AG08396 (cell line): ENCODE measurements around the gene MCM8.
A peak's percentile ranks its signal among the peaks of the same experiment; 100 is the strongest.

ENCODE experiments used
- DNase-seq: peaks from one replicate; pipeline ENCODE4 v3.0.0; 2012; ENCODE audit warnings: low spot score, mixed read lengths

The MCM8 gene

DNA sequence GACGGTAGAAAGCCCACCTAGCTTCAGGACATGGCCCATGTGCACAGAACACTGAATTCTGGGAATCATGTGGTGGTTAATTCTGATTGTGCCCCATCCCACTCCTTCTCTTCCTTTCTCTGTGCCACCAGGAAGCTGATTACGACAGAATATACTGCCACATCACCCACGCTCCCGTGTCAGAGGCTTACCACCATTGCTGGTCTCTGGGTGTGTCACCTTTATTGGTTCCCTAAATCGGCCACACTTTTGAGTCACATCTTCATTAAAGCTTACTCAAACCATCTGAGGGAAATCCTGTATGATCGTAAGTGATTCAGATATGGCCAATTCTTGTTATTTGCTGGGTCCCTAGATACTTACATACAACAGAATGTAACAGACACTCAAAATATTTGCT is 3.2 kb upstream of the MCM8 start:
- no peak for DNase-seq

DNA sequence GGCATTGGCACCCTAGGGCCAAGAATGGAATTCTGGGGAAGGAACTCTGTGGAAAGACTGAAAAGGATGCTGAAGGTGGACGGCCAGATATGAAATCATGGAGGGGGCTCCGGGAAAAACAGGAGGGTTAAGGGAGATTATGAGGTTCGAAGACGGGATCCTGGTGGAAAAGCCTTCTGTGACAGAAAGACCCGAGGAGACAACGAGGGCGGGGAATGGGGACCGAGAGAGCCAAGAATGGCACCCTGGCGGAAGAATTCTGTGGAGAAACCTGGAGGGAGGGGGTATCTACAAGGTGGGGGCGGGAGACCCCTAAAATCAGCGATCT is 545 bp upstream of the MCM8 start:
- DNase-seq, result no peak

DNA sequence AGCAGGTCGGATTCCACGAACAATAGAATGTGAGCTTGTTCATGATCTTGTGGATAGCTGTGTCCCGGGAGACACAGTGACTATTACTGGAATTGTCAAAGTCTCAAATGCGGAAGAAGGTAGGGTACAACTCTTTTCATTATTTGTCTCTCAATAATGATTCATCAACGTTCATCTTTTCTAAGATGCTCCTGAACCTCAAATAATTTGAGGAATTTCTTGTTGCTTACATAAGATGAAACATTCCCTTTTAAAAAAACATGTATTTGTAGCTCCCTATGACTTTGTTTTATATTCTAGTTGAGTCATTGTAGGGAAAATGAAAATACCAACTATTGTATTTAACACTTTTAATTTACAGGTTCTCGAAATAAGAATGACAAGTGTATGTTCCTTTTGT is 17.0 kb downstream of the MCM8 start:
- no peak for DNase-seq

DNA sequence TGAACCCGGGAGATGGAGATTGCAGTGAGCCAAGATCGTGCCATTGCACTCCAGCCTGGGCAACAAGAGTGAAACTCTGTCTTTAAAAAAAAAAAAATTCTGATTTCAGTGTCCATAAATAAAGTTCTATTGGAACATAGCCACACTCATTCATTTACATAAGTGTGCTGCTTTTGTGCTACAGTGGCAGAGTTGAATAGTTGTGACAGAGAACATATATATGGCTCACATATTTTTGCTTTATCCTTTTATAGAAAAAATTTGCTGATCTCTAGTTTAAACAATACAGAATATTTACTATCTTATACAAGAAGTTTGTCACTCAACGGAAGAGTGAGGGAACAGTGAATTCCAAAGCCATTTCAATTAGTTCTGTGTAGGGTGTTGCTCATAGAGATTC is 18.0 kb downstream of the MCM8 start:
- no peak for DNase-seq

DNA sequence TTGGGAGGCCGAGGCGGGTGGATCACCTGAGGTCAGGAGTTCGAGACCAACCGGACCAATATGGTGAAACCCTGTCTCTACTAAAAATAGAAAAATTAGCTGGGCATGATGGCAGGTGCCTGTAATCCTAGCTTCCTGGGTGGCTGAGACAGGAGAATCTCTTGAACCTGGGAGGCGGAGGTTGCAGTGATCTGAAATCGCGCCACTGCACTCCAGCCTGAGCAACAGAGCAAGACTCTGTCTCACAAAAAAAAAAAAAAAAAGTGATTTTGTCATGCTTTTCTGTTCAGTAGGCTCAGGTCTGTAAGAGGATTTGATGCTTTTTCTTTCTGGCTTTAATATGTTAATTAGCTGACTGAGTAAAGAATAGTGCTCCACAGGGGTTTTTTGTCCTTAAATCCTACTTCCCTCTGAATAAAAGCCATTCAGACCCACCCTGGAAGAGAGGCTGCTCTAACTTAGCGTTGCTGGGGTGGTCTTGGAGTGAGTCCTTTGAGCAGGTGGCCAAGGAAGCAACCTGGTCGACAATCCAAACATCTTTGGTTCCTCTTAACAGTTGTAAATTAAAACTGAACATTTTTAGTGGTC is 19.0 kb downstream of the MCM8 start:
- DNase-seq, result no peak

DNA sequence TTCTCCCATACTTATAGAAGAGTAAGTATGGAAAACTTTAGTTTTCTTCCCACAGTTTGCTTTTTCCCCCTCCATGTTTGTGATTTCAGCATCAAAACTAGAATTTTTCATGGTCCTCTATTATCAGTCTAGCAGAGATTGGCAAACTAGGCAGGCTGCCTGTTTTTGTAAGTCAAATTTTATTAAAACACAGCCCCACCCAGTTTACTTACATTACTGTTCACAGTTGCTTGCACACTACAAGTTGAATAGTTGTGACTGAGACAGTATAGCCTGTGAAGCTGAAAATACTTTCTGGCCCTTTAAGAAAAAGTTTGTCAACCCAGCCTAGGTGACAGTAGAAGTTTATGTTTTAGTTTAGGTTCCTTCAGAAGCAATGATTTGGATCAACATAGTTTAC is 19.5 kb downstream of the MCM8 start:
- no peak for DNase-seq

DNA sequence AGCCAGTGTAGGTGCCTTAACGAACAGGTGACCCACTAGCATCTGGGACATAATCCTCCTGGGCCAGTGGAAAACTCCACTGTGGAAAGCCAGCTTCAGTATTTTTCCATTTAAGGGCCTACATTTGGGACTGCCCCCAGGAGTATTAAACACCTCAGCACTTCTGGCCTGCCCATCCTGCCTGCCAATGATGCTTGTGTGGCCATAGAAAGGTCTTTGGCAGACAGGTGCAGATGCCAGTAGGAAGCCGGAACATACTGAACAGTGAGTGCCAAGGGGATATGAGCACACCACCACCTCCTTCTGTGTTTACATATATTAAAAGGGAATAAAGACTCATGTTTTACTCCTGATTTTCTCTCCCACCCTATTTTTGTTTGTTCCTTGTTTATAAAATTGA is 19.9 kb downstream of the MCM8 start:
- DNase-seq, result no peak

DNA sequence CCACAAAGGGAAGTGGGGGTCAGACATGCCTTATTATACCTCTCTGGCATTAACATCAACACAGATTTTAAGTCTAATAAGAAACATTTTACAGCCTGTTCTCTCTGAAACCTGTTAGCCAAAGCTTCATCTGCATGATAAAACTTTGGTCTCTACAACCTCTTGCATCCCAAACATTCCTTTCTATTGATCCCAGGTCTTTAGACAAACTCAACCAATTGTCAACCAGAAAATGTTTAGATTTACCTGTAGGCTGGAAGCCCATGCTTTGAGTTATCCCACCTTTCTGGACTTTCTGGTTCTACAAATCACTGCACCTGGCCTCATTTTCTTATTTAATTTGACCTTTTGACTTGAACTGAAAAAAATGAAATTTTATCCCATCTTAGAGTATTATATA is 20.8 kb downstream of the MCM8 start:
- DNase-seq, result no peak

DNA sequence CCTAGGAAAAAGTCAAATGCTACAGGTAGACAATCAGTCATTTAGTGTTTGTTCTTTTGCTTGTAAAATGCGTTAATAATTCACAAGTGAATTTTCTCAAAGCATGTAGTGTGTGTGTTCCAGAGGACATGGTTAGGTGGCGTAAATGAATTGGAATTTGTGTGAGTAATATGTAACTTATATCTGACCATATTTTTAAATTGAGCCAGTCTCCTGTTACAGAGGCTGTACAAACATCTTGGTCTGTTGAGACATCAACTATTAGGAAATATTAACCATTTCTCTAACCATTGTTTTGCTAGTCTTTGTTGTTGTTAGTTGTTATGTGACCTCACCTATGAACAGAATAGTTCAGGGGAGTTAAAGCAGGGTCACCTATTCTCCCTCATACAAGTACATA is 22.7 kb downstream of the MCM8 start:
- no peak for DNase-seq

DNA sequence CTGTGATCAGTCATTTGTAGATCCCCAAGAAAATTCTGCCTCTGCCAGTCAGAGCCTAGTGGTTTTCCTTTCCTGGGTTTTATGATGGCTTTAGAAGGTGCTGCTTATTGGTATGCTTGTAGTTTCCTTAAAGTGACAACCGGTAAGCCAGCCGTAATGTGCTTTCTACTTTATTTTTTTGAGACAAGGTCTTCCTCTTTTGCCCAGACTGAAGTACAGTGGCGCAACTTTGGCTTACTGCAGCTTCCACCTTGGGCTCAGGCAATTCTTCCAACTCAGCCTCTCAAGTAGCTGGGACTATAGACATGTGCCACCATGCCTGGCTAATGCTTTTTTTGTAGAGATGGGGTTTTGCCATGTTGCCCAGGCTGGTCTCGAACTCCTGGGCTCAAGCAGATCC is 23.5 kb downstream of the MCM8 start:
- DNase-seq, result no peak

DNA sequence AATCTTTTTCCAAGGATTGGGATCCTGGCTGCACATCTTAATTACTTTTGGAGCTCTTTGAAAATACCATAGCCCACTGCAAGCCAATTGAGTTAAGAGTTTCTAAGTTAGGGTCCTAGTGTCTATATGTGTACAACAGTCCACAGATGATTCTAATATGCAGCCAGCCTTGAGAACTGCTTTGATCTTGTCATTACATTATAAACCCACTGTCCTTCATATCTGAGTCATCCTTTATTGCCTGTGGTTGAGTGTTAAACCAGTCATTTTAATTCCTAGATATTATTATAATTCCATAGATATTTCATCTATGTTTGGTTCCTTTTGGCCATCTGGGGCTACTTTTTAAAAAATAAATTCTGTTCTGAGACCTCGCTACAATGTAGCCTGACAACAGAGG is 24.1 kb downstream of the MCM8 start:
- DNase-seq, result no peak

DNA sequence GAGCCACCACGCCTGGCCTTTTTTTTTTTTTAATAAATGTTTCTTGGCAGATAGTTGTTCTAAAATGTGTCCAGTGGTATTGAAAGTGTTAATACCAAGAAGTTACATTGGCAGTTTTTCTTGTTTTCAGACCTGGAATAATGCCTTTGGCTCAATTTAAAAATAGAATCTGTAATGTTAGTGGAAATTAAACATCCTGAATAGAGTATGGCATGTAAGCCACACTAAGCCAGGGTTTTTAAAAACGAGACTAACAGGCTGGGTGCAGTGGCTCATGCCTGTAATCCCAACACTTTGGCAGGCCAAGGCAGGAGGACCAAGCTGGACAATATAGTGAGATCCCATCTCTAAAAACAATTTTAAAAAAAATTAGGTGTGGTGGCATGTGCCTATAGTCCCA is 25.3 kb downstream of the MCM8 start:
- DNase-seq, result no peak

DNA sequence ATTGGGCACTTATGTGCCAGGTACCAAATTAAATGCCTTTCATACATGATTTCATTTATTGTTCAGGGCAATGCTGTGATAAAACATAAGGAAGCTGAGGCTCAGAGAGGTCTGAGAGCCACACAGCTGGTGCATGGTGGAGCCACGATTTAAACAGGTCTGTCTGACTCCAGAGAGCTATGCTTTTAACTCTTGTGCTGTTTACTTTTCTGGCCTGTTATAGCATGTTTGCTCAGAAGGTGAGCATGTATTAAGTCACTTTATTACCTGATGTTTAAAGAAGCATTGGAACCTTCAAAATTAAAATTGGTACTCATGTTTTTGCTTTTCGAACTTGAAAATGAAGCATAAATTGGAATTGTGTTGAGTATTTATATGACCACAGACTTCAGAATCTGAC is 26.8 kb downstream of the MCM8 start:
- no peak for DNase-seq

DNA sequence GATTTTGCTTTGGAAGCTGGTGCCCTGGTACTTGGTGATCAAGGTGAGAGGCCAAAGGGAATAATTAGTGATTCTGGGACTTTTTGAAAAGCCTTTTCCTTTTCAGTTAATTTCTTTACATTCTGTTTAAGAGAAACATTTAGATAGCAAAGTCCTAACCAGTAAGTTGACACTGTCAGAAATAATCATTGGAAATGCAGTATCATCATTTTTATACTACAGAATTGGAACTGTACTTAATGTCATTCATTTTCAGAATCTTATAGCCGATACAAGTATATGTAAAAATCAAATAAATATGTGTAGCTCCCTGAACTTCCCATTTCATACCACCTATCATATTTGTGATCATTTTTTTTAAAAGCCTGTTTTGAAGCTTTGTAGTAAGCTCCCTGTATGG is 27.5 kb downstream of the MCM8 start:
- DNase-seq, result no peak

DNA sequence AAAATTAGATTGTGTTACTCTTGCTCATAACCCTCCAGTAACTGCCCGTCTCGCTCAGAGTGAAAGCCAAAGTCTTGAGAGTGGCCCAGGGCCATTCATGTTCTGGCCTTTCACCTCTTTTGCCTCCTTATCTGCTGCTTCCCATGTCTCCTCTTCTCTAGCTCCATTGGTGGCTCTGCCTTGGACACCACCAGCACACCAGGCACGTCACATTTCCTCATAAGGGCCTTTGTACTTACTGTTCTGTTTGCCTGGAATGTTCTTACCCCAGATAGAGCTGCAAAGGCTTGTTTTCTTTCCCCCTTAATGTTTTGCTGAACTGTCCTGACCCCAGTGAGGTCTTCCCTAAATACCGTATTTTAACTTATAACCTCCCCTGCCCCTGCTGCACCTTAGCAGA is 29.3 kb downstream of the MCM8 start:
- no peak for DNase-seq

DNA sequence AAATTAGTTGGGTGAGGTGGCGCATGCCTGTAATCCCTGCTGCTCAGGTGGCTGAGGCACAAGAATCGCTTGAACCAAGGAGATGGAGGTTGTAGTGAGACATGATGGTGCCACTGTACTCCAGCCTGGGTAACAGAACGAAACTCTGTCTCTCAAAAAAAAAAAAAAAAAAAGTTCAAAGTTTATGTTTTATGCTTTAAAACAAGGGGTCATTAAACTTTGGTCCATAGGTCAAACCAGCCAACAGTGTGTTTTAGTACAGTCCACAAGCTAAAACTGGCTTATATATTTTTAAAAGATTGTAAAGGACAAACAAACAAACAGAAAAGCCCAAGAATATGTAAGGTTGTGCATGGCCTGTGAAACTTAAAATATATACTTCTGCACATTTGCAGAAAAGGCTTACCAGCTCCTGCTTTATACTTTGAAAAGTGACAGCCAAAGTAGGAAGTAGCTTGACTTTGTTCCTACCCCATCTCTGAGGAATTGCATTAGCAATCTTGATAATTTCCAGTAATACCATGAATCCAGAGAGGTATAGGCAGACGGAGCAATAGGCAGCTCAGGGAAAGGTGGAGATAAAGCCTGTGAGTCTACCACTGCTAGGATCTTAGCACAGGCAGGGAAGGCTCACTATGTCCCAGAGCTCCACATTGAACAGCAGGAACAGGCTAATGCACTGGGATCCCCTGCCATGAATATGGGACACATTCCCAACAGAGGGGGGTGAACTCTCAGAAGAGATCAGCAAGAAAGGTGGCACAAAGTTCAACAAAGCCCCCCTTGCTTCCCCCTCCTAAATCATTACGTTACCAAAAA is 30.5 kb downstream of the MCM8 start:
- DNase-seq, result no peak

DNA sequence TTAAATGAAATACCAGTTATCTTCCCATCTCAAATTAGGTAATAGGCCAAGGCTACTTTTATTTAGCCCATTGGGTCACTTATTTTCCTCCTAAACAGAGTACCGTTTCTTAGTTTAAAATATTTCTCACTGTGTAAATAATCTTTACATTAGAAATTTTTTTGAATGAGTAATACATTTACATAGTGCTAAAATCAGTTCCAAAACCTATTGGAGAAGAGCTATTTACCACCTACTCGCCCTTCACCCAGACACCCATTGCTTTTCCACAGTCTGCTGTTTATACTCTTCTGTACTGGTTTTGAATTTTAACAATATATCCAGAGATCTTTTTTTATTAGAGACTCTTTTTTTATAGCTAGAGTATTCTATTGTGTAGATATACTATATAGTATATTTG is 36.9 kb downstream of the MCM8 start:
- no peak for DNase-seq

DNA sequence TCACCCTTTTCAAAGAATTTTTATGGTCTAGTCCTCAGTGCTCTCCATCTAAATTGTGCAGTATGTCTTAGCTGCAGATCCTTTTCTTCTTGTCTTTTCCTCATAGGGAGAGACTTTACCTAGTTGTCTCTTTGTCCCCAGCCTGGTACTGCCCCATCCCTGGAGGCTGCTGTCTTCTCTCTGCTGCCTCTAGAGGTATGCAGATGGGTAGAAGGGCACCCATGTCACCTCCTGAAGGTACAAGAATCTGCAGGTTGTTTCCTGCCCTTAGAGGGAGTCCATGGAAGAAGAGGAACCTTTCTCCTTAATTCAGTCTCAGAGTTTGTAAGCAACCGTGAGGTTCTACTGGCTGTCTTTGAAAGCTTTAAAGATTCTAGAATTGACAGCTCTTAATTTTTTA is 39.1 kb downstream of the MCM8 start:
- DNase-seq, result no peak

DNA sequence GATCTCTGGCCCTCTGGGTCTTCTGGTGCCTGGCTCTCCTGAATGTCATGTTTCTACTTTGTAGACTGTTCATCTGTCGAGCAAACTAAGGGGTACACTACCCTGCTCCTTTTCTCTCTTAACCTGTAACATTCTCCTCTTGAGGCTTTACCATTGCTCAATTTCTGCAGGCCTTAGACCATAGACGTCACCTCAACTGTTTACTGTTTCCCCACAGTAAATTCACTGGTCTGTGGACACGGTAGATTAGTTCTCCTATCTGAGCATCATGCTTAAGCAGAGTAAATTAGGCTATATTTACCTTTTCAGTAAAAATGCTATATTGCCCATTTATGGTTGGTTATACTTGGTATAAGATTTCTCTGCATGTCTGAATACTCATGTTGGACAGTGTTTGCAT is 40.5 kb downstream of the MCM8 start:
- no peak for DNase-seq

DNA sequence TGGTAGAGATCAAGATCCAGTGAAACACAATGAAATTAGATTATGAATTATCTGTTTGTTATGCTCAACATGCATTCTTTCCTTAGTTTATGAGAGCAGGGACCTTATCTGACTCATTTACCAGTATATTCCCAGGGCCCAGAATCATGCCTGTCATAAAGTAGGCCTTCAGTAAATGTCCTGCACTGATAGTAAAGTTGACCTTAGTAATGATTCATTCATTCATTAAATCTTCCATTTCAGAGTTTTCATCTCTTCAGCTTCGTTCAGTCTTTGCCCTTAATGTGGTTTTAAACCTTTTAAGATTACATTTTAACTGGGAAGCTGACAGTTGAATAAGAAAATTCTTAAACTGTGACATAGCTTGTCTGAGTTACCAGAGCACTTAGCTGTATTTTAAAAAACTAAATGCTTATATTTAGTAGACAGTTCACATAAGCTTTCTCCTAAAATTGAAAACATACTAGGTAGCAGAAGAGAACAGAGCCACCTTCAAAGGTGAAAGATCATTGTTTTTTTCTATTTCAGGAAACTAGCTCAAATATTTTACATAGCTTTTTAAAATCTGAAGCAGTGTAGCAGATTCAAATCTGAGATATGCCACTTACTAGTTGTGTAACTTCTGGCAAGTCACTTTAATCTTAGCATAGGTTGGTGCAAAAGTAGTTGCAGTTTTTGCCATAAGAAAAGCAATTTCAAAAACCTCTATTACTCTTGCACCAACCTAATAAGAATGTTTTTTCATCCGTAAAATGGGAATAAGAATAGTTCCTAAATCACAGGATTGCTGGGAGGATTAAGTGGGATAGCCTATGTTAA is 41.4 kb downstream of the MCM8 start:
- peak; percentile 37 for DNase-seq

DNA sequence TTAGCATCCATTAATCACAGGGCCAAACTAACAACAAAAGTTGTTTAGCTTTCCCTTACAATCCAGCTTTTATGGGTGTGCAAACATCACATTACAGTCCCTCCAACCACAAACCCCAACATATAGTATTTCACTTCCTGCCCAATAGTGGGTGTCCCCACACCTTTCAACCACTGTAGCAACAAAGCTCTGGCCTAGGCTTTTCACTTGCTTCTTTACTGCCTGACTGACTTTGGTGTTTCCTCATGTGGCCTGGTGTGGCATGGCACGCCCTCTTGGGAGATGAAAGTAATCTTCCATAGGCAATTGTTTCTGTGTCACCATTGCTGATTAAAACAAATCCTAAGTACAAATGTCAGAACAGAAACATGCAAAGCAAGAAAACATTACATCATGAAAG is 46.3 kb downstream of the MCM8 start:
- no peak for DNase-seq

DNA sequence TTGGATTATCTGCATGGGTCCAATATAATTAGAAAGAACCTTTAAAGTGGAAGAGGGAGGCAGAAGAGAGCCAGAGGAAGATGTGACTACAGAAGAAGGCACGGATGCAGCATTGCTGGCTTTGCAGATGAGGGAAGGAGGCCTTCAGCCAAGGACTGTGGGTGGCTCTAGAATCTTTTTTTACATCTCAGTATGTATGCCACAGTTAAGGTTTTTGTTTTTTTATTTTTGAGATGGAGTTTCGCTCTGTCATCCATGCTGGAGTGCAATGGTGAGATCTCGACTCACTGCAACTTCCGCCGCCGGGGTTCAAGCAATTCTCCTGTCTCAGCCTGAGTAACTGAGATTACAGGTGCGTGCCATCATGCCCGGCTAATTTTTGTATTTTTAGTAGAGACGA is 49.3 kb downstream of the MCM8 start:
- no peak for DNase-seq

DNA sequence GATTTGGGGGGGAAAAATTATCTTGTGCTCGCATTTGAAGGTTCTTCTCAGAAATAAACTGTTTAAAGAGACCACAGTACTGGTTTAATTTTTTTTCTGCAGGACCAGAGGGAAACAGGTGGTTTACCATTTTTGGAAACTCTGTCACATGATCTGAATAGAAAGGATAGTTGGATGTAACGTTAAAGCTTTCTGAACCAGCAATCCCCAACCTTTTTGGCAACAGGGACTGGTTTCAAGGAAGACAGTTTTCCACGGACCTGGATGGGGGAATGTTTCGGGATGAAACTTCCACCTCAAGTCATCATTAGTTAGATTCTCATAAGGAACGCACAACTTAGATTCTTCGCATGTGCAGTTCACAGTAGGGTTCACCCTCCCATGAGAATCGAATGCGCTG is 50.4 kb downstream of the MCM8 start:
- DNase-seq, result no peak

DNA sequence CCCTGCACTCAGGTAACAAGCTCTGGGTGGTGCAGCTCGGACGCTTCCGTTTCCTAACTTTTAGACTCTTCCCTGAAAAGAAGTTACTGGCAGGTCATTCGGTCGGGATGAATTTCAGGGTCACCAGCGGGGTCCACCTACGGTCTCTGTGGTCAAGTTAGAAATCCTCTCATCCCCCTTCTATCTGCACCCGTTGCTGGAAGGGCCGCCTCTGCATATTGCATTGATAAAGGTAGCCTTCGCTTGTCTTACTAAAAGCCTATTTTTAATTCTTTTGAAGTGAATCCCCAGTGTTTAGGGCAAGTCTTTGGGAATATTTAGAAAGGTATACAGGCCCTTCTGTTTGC is 56.1 kb downstream of the MCM8 start:
- no peak for DNase-seq
